ENCODE results near the gene NUDT13.
"Not testable (repeated sequence)": the region's sequence is repeated elsewhere in the genome, so short reads cannot be mapped to it uniquely, and the experiment has no call there.

NUDT13 gene

GRCh38 chr10:73099141-73099540, 11.1 kb upstream of the NUDT13 start:
- DNase-seq (ENCODE audit: low read depth), result no peak

DNA sequence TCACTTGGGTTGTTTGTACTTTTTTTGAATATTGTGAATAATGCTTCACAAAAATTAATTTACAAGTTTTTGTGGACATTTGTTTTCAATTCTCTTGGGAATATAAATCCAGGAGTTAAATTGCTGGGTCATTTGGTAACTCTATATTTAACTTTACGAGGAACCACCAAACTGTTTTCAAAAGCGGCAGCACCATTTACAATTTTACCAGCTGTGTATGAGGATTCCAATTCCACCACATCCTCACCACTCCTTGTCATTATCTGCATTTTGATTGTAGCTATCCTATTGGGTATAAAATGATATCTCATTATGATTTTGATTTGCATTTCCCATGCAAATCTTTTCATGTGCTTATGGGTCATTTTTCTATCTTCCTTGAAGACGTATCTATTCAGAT, 4.0 kb upstream of the NUDT13 start:
- no peak for DNase-seq (ENCODE audit: low read depth)

DNA sequence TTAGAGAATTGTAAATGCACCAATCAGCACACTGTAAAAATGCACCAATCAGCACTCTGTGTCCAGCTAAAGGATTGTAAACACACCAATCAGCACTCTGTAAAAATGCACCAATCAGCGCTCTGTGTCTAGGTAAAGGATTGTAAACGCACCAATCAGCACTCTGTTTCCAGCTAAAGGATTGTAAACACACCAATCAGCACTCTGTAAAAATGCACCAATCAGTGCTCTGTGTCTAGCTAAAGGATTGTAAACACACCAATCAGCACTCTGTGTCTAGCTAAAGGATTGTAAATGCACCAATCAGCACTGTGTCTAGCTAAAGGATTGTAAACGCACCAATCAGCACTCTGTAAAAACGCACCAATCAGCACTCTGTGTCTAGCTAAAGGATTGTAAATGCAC, 1.0 kb upstream of the NUDT13 start:
- DNase-seq (ENCODE audit: low read depth), result not testable (repeated sequence)

GRCh38 chr10:73112032-73112431, 1.8 kb downstream of the NUDT13 start:
- DNase-seq (ENCODE audit: low read depth), result not testable (repeated sequence)

- no peak for DNase-seq (ENCODE audit: low read depth)
Measured at GRCh38 chr10:73113551-73113950, 3.3 kb downstream of the NUDT13 start.

DNA sequence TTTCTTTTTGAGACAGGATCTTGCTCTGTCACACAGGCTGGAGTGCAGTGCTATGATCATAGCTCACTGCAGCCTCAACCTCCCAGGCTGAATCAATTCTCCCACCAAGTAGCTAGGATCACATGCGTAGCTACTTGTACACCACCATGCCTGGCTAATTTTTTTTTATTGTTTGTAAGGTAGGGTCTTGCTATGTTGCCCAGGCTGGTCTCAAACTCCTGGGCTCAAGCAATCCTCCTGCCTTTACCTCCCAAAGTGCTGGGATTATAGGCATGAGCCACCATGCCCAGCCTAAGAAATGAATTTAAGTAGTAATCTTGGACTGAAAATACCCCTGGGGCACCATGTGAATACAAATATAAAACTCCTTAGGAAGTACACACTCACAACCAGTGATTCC, 5.8 kb downstream of the NUDT13 start:
- no peak for DNase-seq (ENCODE audit: low read depth)

- DNase-seq (ENCODE audit: low read depth), result no peak
Measured at GRCh38 chr10:73117976-73118743, 7.9 kb downstream of the NUDT13 start.

GRCh38 chr10:73119457-73119856, 9.2 kb downstream of the NUDT13 start:
- DNase-seq (ENCODE audit: low read depth), result no peak

DNA sequence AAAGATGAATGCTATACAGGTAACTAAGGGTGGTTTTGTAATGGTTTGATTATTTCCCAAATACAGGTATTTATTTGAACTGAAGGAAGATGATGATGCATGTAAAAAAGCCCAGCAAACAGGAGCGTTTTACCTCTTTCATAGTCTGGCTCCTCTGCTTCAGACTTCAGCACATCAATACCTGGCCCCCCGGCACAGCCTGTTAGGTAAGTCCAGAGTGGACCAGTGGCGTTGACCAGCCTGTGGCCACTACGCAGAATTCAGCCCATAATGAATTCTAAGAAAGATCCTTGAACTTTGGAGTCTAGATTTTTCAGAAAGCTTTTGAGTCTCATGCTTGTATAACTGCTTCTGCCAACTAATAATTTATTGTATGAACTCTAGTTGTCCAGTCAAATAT, 9.7 kb downstream of the NUDT13 start:
- no peak for DNase-seq (ENCODE audit: low read depth)

GRCh38 chr10:73126343-73126742, 16.1 kb downstream of the NUDT13 start:
- no peak for DNase-seq (ENCODE audit: low read depth)

DNA sequence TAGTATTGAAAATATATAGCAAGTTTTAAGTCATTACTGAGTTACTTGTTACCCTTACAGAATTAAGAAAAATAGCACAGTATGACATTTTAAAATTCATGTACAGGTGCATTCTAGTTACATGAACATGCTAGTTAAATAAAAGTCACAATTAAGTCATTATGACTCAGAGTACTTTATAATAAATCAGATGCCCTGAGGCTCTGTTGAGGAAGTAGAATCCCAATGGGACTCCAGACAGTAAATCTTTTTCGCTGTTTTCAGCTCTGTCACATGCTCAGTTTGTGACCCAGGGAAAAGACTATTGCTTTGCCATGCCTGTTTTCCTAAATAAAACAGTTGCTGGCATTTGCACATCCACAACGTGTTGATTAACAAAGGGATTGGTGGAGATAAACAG, 21.0 kb downstream of the NUDT13 start:
- no peak for DNase-seq (ENCODE audit: low read depth)

- DNase-seq (ENCODE audit: low read depth), result no peak
Measured at GRCh38 chr10:73131913-73132686, 21.8 kb downstream of the NUDT13 start.

DNA sequence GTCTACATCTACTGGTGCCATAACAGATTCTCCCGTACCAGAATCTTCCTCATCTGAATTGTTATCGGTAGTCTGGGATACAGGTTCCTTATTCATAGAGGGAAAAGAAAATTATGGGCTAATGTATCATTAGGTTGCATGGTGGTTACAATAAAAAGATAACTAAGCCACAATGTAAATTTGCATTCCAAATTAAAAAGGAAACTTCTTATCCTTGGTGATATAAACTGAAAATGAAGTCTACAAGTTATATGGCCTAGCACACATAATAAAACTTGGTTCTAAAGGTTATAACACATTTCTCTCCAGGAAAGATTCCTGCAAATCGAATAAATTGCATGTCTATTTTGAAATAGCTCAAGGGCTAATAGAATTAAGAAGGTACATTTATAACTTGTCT, 24.5 kb downstream of the NUDT13 start:
- DNase-seq (ENCODE audit: low read depth), result no peak

DNA sequence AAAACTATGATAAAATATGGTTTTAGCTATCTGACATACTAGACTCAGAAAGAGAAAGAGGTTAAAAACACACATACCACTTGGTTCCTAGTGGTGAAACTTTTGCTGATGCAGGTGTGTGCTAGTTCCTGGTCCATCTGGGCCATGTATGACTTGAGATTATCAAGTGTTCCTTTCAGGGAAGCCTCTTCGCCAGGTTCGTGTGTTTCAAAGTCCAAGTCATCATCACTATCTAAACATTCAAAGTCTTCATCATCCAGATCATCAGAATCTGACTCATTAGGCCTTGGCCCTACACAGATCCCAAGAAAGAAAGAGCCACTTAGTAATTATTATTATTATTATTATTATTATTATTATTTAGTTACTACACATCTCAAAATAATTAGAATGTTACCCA, 26.4 kb downstream of the NUDT13 start:
- no peak for DNase-seq (ENCODE audit: low read depth)

DNA sequence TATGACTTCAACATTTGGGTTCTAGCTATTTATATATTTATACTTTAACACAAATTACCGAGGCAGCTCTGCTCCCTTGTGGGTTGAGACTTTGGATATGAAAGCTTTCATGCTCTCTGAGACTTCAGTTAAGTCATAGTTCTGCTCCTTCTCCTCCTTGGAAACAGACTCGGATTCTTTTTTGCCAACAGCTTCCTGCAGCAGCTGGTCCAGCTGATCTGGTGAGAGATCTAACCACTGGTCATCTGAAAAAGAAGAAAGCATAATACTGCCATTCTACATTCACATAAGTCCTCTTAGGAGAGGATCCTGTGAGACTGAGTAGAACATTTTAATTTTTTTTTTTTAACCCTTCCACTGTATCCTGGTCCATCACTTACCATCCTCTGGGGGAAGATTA, 29.0 kb downstream of the NUDT13 start:
- DNase-seq (ENCODE audit: low read depth), result no peak

DNA sequence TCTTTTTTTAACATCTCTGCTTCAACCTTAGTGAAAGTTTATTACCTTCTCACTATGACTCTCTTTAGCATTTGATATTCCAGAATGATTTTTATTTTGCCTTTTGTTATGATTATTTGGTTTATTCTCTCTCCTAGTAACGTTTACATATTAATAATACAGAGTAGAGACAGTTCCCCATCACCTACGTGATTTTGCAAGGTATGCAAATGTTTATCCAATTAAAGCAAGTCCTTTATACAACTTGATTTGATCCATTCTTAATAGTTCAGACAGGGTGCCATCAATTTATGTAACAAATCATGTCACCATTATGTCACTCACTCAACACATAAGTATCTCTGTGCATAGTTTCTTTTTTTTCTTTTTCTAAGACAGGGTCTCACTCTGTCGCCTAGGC, 31.3 kb downstream of the NUDT13 start:
- DNase-seq (ENCODE audit: low read depth), result no peak

DNA sequence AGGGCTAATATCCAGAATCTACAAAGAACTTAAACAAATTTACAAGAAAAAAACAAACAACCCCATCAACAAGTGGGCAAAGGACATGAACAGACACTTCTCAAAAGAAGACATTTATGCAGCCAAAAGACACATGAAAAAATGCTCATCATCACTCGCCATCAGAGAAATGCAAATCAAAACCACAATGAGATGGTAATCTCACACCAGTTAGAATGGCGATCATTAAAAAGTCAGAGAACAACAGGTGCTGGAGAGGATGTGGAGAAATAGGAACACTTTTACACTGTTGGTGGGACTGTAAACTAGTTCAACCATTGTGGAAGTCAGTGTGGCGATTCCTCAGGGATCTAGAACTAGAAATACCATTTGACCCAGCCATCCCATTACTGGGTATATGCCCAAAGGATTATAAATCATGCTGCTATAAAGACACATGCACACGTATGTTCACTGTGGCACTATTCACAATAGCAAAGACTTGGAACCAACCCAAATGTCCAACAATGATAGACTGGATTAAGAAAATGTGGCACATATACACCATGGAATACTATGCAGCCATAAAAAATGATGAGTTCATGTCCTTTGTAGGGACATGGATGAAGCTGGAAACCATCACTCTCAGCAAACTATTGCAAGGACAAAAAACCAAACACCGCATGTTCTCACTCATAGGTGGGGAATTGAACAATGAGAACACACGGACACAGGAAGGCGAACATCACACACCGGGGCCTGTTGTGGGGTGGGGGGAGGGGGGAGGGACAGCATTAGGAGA, 40.6 kb downstream of the NUDT13 start:
- DNase-seq (ENCODE audit: low read depth), result not testable (repeated sequence)

- no peak for DNase-seq (ENCODE audit: low read depth)
Measured at GRCh38 chr10:73152009-73152408, 41.8 kb downstream of the NUDT13 start.

GRCh38 chr10:73156054-73156453, 45.8 kb downstream of the NUDT13 start:
- no peak for DNase-seq (ENCODE audit: low read depth)

GRCh38 chr10:73159038-73159648, 48.9 kb downstream of the NUDT13 start:
- peak; percentile 44 for DNase-seq (ENCODE audit: low read depth)

- no peak for DNase-seq (ENCODE audit: low read depth)
Measured at GRCh38 chr10:73161079-73161478, 50.8 kb downstream of the NUDT13 start.

DNA sequence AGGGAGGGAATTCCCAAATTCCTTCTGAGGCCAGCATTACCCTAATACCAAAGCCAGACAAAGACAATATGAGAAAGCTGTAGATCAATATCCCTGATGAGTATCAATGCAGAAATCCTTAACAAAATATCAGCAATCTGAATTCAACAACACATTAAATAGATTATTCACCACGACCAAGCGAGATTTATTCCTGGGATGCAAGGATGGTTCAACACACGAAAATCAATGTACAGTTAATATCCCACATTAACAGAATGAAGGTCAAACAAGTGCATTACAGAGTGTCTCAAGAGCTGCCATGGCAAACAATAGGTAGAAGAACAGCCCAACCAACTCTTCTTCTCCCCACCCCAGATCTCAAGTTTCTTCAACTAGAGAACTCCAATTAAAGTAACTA, 51.4 kb downstream of the NUDT13 start:
- no peak for DNase-seq (ENCODE audit: low read depth)
